HG02943 (cell line): Measurements from ENCODE around the gene SPEM2.

ENCODE experiments used
- ATAC-seq: cut with Tn5 transposase; IDR thresholded peaks from one replicate; pipeline ENCODE4 v1.9.1; 2021; ENCODE audit warnings: mild to moderate bottlenecking, low read depth, moderate library complexity; ENCODE audit not compliant: unreplicated experiment

The SPEM2 gene

GRCh38 chr17:7425316-7425715 lies at the start of gene SPEM2:
SPEM2 (plus strand) TSS chr17:7425616; CDS start chr17:7425689, 73 bp downstream.
- ATAC-seq: no peak

- ATAC-seq: no peak
These were observed 46.3 kb upstream of the SPEM2 start for GRCh38 chr17:7379134-7379533.

GRCh38 chr17:7380321-7380720 lies 45.1 kb upstream of the SPEM2 start:
- ATAC-seq: no peak

GRCh38 chr17:7380855-7381683 lies 44.3 kb upstream of the SPEM2 start, which contains the start of gene TNK1:
TNK1 (plus strand) TSS chr17:7381089; CDS start chr17:7382927, 1,838 bp downstream.
- ATAC-seq: no peak

GRCh38 chr17:7382901-7383300 lies 42.5 kb upstream of the SPEM2 start:
- ATAC-seq: no peak

- no peak for ATAC-seq
These were observed 42.1 kb upstream of the SPEM2 start for GRCh38 chr17:7383371-7383741.

- ATAC-seq: no peak
These were observed 41.5 kb upstream of the SPEM2 start for GRCh38 chr17:7383742-7384488.

GRCh38 chr17:7384489-7385081 lies 40.8 kb upstream of the SPEM2 start:
- ATAC-seq: no peak

GRCh38 chr17:7388856-7389255 lies 36.6 kb upstream of the SPEM2 start:
- no peak for ATAC-seq

GRCh38 chr17:7389924-7390910 lies 35.2 kb upstream of the SPEM2 start:
- no peak for ATAC-seq

- ATAC-seq: no peak
These were observed 34.1 kb upstream of the SPEM2 start for GRCh38 chr17:7391307-7391706.

GRCh38 chr17:7392696-7393612 lies 32.5 kb upstream of the SPEM2 start:
- no peak for ATAC-seq

- ATAC-seq: no peak
These were observed 31.6 kb upstream of the SPEM2 start for GRCh38 chr17:7393613-7394451.

- no peak for ATAC-seq
These were observed 30.8 kb upstream of the SPEM2 start, which contains the start of gene PLSCR3 for GRCh38 chr17:7394452-7395191. PLSCR3 (minus strand) TSS chr17:7394525; CDS start chr17:7394110, 415 bp downstream.

- ATAC-seq: no peak
These were observed 29.3 kb upstream of the SPEM2 start for GRCh38 chr17:7396147-7396546.

- ATAC-seq: no peak
These were observed 26.8 kb upstream of the SPEM2 start for GRCh38 chr17:7398612-7399011.

GRCh38 chr17:7403043-7403726 lies 22.2 kb upstream of the SPEM2 start:
- no peak for ATAC-seq
